ENCODE measurements around the gene CNN3. TPM values are rescaled to one million over a fixed set of nuclear protein-coding genes. Genes with fewer than 3 reads are reported as not detected.

CNN3 gene
- polyA plus RNA-seq, 4 donors, result 53.5 to 155 (median 95.2) TPM

Other genes with a start within 250 kb of the CNN3 start
- gene SLC44A3, start 106.8 kb downstream of the CNN3 start, polyA plus RNA-seq, result 10 to 100 TPM in 3 of 4 donors, 1 to 10 TPM in 1; 9.5 to 90.3 (median 19.5) TPM
- 1 to 10 TPM; 1.1 to 8.3 (median 2.2) TPM for gene ALG14, start 145.8 kb upstream of the CNN3 start, polyA plus RNA-seq
- 10 to 100 TPM in 1 of 4 donors, 1 to 10 TPM in 3; 1.9 to 13.1 (median 3.9) TPM for gene TLCD4, start 190.2 kb upstream of the CNN3 start, polyA plus RNA-seq

Measured in small intestine (tissue), 4 donors.